HG02870 (cell line): ENCODE measurements around the gene AGK.
"Not testable (repeated sequence)": the region's sequence is repeated elsewhere in the genome, so short reads cannot be mapped to it uniquely, and the experiment has no call there.

Source experiments
- ATAC-seq: cut with Tn5 transposase; IDR thresholded peaks from one replicate; pipeline ENCODE4 v1.9.1; 2021; ENCODE audit warnings: mild to moderate bottlenecking, moderate library complexity; ENCODE audit not compliant: unreplicated experiment

The AGK gene

DNA sequence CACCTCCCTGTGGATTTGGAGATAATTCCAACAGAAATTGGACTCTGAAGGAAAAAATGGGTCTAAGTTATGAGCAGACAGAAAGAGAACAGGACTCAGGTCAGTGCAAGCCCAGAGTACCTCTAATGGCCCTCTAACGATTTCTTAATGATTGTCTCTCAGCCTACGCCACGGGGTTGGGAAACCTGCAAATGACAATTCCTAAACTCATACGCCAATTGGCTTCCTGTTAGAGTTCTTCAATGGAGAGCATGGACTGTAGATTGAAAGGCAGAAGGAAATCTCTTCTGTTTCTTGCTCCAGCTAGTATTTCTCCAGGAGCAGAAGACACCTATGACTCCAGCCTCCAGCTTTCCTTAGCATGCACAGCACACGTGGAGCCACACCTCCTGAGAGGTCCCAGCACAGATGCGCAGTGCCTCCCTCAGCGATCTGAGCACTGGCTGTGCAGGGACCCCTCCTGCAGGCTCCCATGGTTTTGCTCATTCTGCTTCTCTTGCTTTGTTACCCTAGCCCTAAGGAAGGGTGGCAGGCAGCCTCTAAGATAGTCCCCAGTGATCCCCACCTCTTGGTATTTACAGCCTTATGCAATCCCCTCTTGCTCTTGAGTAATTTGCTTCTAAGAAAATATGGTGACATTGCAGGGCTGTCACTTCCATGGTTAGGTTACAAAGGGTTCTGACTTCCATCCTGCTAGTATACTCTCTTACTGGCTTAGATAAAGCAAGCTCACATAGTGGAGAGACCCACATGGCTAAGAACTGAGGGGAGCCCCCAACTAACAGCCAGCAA, 120.7 kb downstream of the AGK start:
- no peak for ATAC-seq

DNA sequence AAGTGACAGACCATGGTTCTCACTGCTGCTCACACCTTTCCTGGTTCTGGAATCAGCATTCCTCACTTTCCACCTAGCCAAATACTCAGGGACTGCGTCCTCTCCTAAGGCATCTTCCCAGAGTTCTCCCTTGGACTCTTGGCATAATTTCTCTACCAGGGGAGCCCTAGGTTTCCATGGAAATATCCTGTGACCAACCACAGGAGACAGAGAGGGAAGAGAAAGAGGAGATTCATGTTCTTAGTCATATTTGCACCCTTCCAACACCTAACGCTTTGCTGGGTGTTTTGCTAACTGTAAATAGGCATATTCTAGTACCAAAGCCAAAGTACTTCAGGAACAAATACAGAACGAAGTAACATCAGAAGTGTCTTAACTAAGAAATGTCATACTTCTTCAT, 122.1 kb downstream of the AGK start:
- no peak for ATAC-seq

DNA sequence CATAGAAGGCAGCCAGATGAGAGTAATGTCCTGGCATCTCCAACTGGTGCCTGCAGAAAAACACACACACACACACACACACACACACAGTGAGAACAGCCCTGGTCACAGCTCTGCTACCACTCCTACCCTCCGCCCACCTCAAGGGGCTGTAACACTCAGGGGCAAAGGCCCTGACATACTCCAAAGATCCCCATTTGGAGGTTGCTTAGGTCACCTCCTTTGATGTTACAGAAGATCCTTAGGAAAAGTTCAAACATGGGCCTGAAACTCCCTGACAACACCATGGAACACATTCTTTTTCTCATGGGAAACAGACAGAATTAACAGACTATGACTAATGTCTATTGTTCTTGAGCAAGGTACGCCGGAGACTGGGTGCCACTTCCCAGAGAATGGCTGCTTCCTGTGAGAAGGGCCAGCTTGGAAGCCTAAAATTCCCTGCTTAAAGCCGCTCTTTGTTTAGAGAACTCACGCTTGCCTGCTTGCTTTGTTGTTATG, 123.0 kb downstream of the AGK start:
- ATAC-seq, result no peak

DNA sequence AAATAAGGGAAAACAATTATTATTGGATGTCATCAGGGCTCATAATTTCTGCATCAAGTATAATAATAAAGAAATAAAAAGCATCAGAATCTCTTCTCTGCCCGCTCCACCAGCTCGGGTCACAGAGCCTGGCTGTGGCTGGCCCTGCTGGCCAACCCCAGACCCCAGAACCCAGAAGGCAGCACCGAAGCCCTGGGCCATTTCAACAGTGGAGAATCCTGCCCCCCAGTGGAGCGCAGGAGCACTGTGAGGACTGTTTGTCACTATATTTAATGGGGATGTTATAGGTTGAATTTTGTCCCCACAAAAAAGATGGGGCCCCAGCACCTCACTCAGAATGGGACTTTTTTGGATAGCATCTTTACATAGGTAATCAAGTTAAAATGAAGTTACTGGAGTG, 123.5 kb downstream of the AGK start:
- ATAC-seq, result no peak

DNA sequence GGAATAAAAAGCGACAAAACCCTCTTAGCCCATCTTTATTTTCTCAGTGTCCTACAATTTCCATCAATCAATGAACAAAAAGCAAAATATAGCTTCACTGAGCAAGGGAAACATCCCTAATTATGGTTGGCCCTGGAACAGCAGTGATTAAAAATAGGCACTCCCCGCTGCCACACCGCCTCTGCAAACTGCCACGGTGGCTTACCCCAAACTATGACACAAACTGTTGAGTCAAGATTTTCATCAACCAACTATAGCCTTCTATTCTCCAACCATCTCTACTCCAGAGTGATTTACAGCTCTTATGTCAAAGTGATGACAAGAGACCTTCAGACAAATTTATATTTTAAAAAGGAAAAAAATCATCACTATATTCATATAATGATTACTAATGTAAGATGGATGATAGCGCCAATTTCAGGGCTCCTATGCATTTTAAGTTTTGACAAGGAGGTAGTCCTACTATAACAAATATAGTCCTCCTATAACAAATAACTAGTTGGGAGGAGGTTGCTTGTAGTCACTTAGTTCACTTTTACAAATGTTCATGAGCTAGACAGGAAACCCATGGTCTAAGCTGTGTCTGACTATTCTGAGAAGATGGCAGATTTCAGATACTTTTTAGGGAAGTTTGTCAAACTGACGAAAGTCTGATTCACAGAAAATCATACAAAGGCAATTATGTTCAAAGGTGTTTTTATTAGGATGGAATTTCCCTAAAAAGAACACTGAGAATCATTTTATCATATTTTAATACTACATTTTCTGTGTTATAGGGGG, 124.4 kb downstream of the AGK start:
- no peak for ATAC-seq

DNA sequence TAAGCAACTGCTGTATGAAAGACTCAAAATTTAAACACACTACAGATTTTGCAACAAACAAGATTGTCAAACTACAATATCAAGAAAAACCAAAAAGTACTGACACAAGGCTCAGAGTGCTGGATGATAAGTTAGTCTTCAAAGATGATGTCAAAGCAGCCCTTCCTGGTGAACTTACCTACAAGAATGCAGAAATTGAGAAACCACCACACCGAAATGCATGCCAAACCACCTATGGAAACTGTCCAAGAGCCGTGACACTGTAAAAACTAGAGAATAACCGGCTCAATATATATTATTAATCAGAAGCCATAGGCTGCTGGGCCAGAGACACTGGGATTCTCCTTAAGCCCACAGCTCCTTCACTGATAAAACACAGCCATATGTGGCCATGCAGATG, 125.4 kb downstream of the AGK start:
- ATAC-seq, result no peak

DNA sequence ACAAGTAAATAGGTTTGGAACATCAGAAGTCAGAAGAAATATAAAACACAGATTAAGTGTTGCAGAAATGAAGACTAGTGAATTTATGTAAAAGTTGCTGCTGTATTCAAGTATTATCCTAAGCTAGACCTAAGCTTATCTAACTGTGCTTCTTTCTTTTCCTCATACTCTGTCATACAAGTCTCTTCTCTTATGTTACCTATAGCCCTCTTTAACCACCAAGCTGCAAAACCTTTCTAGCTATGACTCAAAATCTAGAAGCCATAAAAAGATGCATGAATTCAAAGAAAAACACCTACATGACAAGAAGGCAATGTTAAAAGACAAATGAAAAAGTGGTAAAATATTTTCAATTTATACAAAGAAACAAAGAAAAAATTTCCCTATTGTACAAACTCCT, 127.8 kb downstream of the AGK start:
- peak; percentile 88 for ATAC-seq

DNA sequence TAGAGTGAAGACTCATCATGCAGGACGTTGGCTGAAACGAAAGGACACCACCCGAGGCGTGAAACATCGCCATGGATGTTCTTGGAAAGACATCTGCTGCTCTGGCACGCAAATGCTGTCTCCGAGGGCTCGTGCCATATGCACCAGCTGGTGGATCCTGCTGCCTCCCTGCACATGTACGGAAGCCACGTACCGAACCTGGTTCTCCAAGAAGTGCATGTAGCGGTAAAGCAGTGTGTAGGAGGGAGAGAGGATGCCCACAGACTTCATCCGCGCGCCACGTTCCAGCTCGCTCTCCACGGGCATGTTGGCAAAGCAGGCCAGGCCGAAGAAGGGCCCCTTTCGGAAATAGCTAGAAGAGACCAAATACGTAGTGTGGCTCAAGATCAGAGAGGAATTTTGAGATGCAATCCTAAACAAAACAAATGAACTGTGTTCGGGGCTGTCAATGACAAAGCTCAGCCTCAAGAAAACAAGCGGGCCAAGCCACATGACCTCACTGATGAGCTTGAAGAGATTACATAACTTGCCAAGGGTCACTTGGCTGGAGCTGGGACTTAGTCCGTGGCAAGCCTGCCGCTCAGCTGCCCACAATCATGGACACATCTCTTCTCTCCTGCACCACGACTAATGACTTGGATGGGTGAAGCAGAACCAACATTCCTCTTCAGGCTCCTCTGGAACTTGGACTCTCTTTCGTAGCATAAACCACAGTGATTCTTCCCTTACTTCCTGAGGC, 134.2 kb downstream of the AGK start:
- ATAC-seq, result no peak

DNA sequence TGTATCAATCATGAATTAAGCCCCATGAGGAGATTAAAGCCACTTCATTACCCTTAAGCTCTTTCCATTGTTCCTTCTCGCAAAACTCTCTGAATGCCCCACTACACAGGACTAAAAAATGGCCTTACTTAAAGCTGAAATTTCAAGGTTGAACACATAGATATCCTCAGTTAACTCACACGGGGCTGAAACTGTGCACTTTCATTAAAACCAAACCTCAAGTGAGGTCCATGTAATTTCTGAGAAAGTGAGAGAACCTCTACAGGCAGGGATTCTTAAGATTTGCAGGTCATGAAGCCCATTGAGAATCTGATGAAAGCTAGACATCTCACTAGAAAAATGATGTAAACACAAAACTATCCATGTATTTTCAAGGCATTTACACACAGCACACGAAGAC, 134.9 kb downstream of the AGK start:
- peak; percentile 59 for ATAC-seq

DNA sequence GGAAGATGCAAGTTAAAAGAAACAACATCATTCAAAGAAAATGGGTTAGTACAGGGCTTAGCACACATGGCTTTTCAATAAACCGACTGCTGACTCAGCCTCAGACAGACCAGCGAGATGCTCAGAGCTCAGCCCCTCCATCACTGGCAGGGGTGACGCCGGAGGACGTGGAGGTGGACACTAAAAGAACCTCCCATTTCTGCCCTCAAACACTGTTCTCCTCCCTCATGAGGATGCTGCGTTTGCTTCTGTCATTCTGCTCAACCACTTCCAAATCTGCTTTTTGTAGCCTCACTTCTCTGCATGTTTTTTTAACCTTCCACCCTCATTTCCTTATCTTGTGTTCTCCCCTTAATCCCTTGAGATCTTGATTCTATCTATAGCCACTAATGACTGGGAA, 135.5 kb downstream of the AGK start:
- ATAC-seq, result no peak

DNA sequence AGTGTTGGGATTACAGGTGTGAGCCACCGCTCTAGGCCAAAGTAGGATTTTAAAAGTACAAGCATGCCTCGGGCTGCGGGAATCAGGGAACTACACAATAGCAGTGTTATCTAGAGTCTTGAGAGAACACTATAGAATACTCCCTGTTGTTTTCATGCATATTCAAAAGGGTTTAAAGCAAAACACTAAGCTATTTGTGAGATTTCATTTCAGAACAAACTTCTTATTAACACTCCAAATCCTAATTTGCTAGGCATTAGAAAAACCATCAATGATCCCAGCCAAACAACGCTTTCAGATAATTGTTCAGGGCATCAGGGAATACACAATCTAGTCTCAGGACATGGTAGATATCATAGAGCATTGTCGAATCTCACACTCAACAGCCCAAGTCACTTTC, 136.8 kb downstream of the AGK start:
- no peak for ATAC-seq

DNA sequence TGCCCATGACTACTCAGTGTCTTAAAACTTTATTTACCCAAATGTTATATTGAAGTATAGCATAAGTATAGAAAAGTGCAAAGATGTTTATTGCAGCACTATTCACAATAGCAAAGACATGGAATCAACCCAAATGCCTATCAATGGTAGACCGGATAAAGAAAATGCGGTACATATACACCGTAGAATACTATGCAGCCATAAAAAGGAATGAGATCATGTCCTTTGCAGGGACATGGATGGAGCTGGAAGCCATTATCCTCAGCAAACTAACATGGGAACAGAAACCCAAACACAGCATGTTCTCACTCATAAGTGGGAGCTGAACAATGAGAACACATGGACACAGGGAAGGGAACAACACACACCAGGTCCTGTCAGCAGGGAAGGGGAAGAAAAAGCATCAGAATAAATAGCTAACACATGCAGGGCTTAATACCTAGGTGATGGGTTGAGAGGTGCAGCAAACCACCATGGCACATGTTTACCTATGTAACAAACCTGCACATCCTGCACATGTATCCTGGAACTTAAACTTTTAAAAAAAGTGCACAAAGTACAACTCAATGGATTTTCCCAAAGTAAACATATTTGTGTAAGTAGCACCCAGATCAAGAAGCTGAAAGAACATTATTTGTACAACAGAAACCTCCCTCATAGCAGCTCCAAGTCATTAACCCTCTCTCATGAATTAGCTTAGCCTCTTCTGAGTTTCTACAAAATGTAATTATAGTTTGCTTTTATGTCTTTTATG, 138.0 kb downstream of the AGK start:
- ATAC-seq, result not testable (repeated sequence)

DNA sequence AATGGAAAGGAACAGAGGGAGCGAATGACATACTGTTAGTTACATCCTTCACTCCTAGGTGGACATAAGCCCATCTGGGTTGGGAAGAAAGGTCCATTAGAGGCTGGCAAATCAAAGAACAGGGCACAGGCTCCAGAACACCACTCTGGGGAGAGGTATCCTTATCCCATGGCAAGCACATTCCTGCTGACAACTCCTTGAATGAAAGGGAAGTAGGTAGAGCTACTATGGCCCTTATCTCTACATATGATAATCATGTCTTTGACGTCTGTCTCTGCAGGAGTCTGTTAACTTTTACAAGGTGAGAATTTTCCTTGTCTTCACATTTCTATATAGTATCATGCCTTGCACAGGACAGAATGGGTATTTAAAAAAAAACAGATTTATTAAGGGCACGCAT, 140.3 kb downstream of the AGK start:
- no peak for ATAC-seq

DNA sequence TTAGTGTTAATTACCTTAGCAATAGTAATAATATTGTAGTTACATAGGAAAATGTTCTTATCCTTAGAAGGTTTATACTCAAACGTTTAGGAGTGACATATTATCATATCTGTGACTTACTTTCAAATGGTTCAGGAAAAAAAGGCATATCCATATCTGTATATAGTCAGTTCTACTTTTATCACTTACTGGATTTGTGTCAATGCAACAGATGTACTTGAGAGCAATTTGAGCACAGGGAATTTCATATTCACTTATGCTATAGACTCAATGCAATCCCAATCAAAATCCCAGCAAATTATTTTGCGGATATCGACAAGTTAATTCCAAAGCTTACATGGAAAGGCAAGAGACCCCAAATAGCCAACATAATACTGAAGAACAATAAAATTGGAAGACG, 140.8 kb downstream of the AGK start:
- no peak for ATAC-seq

DNA sequence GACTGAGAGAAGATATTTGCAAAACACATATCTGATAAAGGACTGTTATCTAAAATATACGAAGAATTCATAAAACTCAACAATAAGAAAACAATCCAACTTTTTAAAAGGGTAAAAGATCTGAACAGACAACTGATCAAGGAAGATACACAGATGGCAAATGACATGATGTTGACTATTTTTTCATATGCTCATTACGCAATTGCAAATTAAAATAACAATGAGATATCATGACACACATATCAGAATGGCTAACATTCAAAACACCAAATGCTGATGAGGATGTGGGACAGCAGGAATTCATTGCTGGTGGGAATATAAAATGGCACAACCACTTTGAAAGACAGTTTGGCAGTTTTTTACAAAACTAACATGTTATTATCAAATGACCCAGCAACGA, 141.9 kb downstream of the AGK start:
- ATAC-seq, result no peak

DNA sequence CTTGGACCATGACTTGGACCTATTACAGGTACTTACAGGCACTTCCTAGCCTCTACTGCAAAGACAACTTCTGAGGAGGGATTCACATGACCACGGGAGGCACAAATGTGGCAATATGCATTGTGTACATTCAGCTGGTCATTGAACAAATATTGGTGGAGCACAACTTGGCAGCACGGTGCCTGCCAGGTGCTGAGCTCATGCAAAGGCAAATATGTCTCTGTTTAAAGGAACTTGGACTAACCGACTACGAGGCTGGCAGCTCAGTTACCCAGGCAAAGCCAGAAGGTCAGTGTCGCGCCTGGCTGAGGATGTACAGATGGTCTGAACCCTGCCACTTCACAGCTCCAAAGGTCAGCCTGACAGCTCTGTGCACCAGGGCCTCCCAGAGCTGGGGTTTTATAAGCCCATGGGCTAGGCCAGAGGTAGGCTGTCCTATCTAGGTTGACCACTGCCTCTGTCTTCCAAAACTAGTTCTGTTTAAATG, 144.6 kb downstream of the AGK start:
- ATAC-seq, result no peak

DNA sequence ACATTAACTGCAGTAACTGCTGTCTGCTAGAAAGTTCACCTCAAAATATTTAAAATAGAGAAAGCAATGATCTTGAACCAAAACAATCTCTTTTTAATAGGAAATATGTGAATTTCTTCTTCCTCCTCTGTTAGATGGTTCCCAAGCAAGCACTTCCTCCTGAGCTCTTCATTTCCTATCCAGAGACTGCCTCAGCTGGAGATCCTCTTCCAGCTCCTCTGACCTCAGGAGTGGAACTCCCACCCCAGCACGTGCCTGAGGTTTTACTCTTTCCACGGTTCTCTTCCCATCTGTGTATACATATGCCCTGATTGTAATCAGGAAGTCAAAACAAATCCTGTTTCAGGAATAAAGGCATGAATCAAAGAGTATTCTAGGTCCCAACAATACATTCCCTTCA, 145.1 kb downstream of the AGK start:
- ATAC-seq, result no peak

DNA sequence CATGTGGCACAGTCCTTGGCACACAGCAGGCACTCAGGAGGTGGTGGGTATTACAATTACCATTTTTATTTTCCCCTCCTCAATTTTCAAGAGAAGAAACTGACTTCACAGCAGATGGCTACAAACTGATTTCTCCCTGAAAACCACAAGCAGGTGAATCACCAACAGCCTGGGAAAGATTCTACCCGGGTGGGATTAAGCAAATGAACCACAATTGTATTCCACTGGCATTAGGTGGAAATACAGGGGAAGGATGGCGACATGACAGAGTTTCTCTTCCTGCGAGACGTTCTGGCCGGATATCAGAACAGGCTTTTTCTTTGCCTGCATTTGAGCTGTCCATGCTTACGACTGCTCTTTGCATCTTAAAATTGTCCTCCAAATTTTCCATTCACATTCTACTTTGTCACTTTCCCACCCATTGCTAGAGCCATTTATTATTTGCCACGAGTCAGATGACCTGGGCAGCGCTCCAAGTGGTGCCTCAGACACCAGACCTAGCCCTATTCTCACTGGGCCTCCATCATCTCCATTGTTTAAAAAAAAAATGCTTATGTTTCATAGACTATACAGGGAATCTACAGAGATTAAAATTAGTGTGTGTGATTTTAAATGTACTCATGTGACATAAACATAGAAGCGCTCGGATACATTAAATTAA, 146.1 kb downstream of the AGK start:
- ATAC-seq, result no peak

DNA sequence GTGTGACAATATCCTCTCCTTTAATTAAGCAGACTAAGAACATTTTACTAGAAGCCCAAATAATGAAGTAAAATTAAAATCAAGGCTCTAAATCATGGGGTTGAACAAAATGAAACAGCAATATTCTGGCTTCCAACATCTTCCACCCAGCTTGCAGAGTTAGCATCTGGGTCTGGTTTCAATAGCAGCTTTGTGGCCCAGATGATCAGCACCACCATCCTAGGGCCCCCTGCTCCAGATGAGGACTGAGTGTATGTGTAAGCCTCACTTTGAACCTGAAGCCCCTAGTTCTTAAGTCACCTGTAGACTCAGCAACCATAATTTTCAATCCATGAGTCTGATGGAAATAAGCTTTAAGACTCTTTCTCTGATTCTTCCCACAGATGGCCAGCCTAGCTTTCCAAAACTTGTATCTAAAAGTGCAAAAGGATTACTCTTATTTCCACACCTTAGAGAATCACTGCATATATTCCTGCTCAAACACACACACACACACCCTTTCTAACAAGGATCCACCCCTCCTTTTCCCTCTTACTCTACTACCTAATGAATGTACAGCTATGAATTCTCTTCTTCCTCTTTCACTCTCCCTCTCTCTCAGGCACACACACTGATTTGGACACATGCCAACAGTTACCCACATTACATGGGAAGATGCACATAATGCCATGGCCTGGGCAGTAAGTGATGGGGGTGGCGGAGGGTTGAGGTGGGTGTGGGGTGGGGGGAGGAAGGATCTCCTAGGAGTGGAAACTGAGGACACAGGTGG, 147.2 kb downstream of the AGK start:
- no peak for ATAC-seq
